HK-2 (cell line): ENCODE results near the gene KCNMA1.

Experiments
- DNase-seq: peaks from one replicate; pipeline ENCODE4 v3.0.0-alpha.2; 2018; ENCODE audit not compliant: unreplicated experiment

Gene KCNMA1

DNA sequence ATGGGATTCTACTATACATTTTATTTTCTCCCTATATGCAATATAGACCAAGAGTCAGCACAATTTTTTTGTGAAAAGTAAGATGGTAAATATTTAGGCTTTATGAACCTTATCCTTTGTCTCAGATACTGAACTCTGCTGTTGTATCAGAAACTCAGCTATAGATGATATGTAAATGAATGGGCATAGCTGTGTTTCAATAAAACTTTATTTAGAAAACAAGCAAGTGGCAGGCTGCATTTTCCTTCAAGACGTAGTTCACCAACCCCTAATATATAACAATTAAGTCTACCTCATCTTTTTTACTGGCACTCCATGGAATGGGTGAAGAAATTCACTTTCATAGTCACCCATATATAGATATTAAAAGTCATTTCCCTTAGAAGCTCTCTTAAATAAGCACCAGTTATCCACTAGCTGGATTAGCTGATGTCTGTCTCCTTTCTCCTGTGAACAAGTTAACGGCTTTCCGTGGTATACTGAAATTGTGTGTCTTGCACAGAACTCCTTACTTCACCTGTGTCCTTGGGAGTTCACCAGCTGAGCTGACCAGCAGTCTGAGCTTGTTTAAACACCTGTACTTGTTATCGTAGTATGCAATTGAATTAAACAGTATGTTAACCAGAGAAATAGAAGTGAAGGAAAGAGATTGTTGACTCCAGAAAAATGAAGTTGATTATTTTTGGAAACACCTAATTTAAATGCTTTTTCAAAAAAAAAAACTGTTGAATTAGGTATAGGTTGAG is 770.6 kb downstream of the KCNMA1 start:
- no peak for DNase-seq

- DNase-seq: no peak
Measured at GRCh38 chr10:76864922-76865321, 772.7 kb downstream of the KCNMA1 start.

GRCh38 chr10:76858721-76859120 is 778.9 kb downstream of the KCNMA1 start:
- DNase-seq: no peak

- no peak for DNase-seq
Measured at GRCh38 chr10:76840802-76841201, 796.8 kb downstream of the KCNMA1 start.

GRCh38 chr10:76839276-76839675 is 798.3 kb downstream of the KCNMA1 start:
- no peak for DNase-seq

DNA sequence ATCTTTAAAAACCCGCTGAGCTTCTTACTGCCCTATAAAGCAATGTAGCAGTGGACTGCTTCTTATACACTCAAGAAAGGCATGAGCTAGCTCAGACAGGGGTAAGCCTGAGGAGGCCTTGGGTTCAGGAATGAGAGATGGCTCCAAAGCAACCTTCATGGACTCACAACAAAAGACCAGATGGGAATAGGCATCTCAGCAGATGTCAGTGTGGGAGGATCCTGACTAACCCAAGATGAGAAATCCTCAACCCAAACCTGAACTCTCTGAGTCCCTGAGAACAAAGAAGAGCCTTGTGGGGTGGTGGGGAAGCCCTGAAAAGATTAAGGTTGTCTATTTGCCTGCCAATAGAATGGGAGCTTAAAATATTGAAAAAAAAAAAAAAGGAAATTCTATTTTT is 807.4 kb downstream of the KCNMA1 start:
- no peak for DNase-seq

- no peak for DNase-seq
Measured at GRCh38 chr10:76829724-76830123, 807.9 kb downstream of the KCNMA1 start.
